HFFc6 (cell line): ENCODE results near the gene LENG9. TPM values are rescaled to one million over a fixed set of nuclear protein-coding genes. Genes with fewer than 3 reads are reported as not detected.
"Not testable (repeated sequence)": the region's sequence is repeated elsewhere in the genome, so short reads cannot be mapped to it uniquely, and the experiment has no call there.

Experiments
- DNase-seq: peaks from one replicate; pipeline ENCODE4 v3.0.0-alpha.2; 2018
- H3K27ac Mint-ChIP-seq: 2 replicates; pipeline ENCODE4 v1.8.0; 2020; ENCODE audit warnings: mild to moderate bottlenecking, mixed read lengths
- H3K27me3 Mint-ChIP-seq: 2 replicates; pipeline ENCODE4 v1.8.0; 2021; ENCODE audit warnings: mild to moderate bottlenecking, moderate library complexity, mixed read lengths; ENCODE audit not compliant: insufficient read depth
- H3K36me3 Mint-ChIP-seq: 2 replicates; pipeline ENCODE4 v1.8.0; 2021; ENCODE audit warnings: low read depth, mixed read lengths
- H3K4me1 Mint-ChIP-seq: 2 replicates; pipeline ENCODE4 v1.8.0; 2020; ENCODE audit warnings: low read depth, mixed read lengths
- H3K4me3 Mint-ChIP-seq: 2 replicates; pipeline ENCODE4 v1.8.0; 2020; ENCODE audit warnings: mild to moderate bottlenecking, moderate library complexity, mixed read lengths
- H3K9me3 Mint-ChIP-seq: 2 replicates; pipeline ENCODE4 v1.8.0; 2020; ENCODE audit warnings: mild to moderate bottlenecking, mixed read lengths
- CTCF ChIP-seq: fragments of 200-600 bp; sonication (generic); IDR thresholded peaks from 2 replicates; pipeline ENCODE4 v1.5.0; 2021; ENCODE audit warnings: antibody characterized with exemption, mild to moderate bottlenecking
- total RNA-seq, 6 experiments: library from RNA; stranded (reverse); fragmentation: NEBNext Ultra II Directional; extraction: Animal tissue kit (Norgen Biotek cat#: 25700); gene quantifications; 2 replicates in 1 of 6; 3 replicates in 5 of 6; pipeline ENCODE4 v1.2.3, GENCODE V29; 2021

LENG9 gene
- total RNA-seq, 6 experiments from 2014 or later, result 3.0 to 4.0 (median 3.6) TPM

GRCh38 chr19:54502518-54503048 lies 39.0 kb upstream of the LENG9 start, which contains the start of gene LAIR2:
Gene LAIR2 (plus strand): TSS chr19:54502831. CDS start chr19:54502919, 88 bp downstream.
- no peak for TF ChIP-seq CTCF
- peaks cover 4% of the 10 kb centered on the region; the same call in 1 of the 2 replicates for H3K27me3 Mint-ChIP-seq
- peaks cover 7% of the 10 kb centered on the region; the same call in 1 of the 2 replicates for H3K9me3 Mint-ChIP-seq
- no peak within 1 kb of the TSS for H3K4me3 Mint-ChIP-seq
- no peak for DNase-seq
- no peaks in the 10 kb centered on the region for H3K4me1 Mint-ChIP-seq
- no peaks in the 10 kb centered on the region for H3K36me3 Mint-ChIP-seq
- no peak within 1 kb of the TSS for H3K27ac Mint-ChIP-seq

- H3K9me3 Mint-ChIP-seq, H3K27me3 Mint-ChIP-seq, H3K27ac Mint-ChIP-seq, H3K4me1 Mint-ChIP-seq, H3K4me3 Mint-ChIP-seq, H3K36me3 Mint-ChIP-seq, DNase-seq: not testable (repeated sequence)
These were observed 34.8 kb upstream of the LENG9 start for GRCh38 chr19:54498451-54498772.

- peaks cover 11% of the 10 kb centered on the region for H3K27me3 Mint-ChIP-seq
- not testable (repeated sequence) for H3K36me3 Mint-ChIP-seq, DNase-seq, H3K4me1 Mint-ChIP-seq, H3K9me3 Mint-ChIP-seq, H3K4me3 Mint-ChIP-seq, H3K27ac Mint-ChIP-seq
These were observed 34.3 kb upstream of the LENG9 start for GRCh38 chr19:54497747-54498450.

- DNase-seq, H3K9me3 Mint-ChIP-seq, H3K36me3 Mint-ChIP-seq, H3K4me3 Mint-ChIP-seq, H3K27ac Mint-ChIP-seq, H3K4me1 Mint-ChIP-seq: not testable (repeated sequence)
- H3K27me3 Mint-ChIP-seq, result peaks cover 14% of the 10 kb centered on the region
These were observed 31.7 kb upstream of the LENG9 start for GRCh38 chr19:54495284-54495683.

- Mint-ChIP-seq H3K36me3 (no peaks in the 10 kb centered on the region), H3K27ac (no peak overlapping the region), H3K9me3 (peaks cover 8% of the 10 kb centered on the region; the same call in 1 of the 2 replicates), H3K27me3 (peaks cover 16% of the 10 kb centered on the region), H3K4me1 (no peaks in the 10 kb centered on the region; the same call in 1 of the 2 replicates), H3K4me3 (no peak overlapping the region)
- DNase-seq, result no peak
- no peak for TF ChIP-seq CTCF
These were observed 30.5 kb upstream of the LENG9 start for GRCh38 chr19:54493967-54494585.

GRCh38 chr19:54493056-54493455 lies 29.5 kb upstream of the LENG9 start:
- not testable (repeated sequence) for DNase-seq, H3K9me3 Mint-ChIP-seq, H3K4me1 Mint-ChIP-seq, H3K4me3 Mint-ChIP-seq, H3K36me3 Mint-ChIP-seq, H3K27ac Mint-ChIP-seq
- peaks cover 14% of the 10 kb centered on the region for H3K27me3 Mint-ChIP-seq

GRCh38 chr19:54492568-54492967 lies 29.0 kb upstream of the LENG9 start:
- H3K9me3 Mint-ChIP-seq, result peaks cover 8% of the 10 kb centered on the region; the same call in 1 of the 2 replicates
- no peaks in the 10 kb centered on the region; the same call in 1 of the 2 replicates for H3K4me1 Mint-ChIP-seq
- DNase-seq, result no peak
- TF ChIP-seq CTCF, result no peak
- H3K27me3 Mint-ChIP-seq, result peaks cover 14% of the 10 kb centered on the region
- H3K27ac Mint-ChIP-seq, result no peak overlapping the region
- H3K36me3 Mint-ChIP-seq, result no peaks in the 10 kb centered on the region
- no peak overlapping the region for H3K4me3 Mint-ChIP-seq
